Fibroblast of peridontal ligament (primary cell): ENCODE results near the gene ANTXR2.

Experiments used
- DNase-seq: peaks from one replicate; pipeline ENCODE4 v3.0.0-alpha.2; 2010; ENCODE audit errors: extremely low read depth

ANTXR2 gene

GRCh38 chr4:80069837-80070731 is 2.9 kb downstream of the ANTXR2 start:
- DNase-seq = peak; percentile 40

GRCh38 chr4:80069108-80069836 is 3.8 kb downstream of the ANTXR2 start:
- peak; percentile 31 for DNase-seq

GRCh38 chr4:80065601-80066000 is 7.4 kb downstream of the ANTXR2 start:
- DNase-seq = no peak

GRCh38 chr4:80062527-80062926 is 10.5 kb downstream of the ANTXR2 start:
- no peak for DNase-seq

GRCh38 chr4:80060804-80061203 is 12.2 kb downstream of the ANTXR2 start:
- DNase-seq = no peak

- DNase-seq = peak; percentile 32
These were observed 14.3 kb downstream of the ANTXR2 start for GRCh38 chr4:80058740-80059139.

- DNase-seq = no peak
These were observed 18.7 kb downstream of the ANTXR2 start for GRCh38 chr4:80054375-80054774.

GRCh38 chr4:80053140-80053910 is 19.7 kb downstream of the ANTXR2 start:
- DNase-seq = peak; percentile 71

- no peak for DNase-seq
These were observed 23.1 kb downstream of the ANTXR2 start for GRCh38 chr4:80049813-80050534.

GRCh38 chr4:80049402-80049801 is 23.6 kb downstream of the ANTXR2 start:
- DNase-seq = no peak

GRCh38 chr4:80045786-80046185 is 27.2 kb downstream of the ANTXR2 start:
- DNase-seq = peak; percentile 87

- no peak for DNase-seq
These were observed 29.5 kb downstream of the ANTXR2 start for GRCh38 chr4:80043541-80043940.

GRCh38 chr4:80042821-80043220 is 30.2 kb downstream of the ANTXR2 start:
- DNase-seq = no peak

- DNase-seq = no peak
These were observed 35.2 kb downstream of the ANTXR2 start for GRCh38 chr4:80037864-80038263.

- DNase-seq = peak; percentile 92
These were observed 35.9 kb downstream of the ANTXR2 start for GRCh38 chr4:80036949-80037685.

GRCh38 chr4:80036306-80036705 is 36.7 kb downstream of the ANTXR2 start:
- DNase-seq = no peak

- no peak for DNase-seq
These were observed 37.7 kb downstream of the ANTXR2 start for GRCh38 chr4:80035336-80035735.

GRCh38 chr4:80033581-80033980 is 39.4 kb downstream of the ANTXR2 start:
- no peak for DNase-seq

GRCh38 chr4:80029364-80029763 is 43.7 kb downstream of the ANTXR2 start:
- no peak for DNase-seq

GRCh38 chr4:80027611-80028010 is 45.4 kb downstream of the ANTXR2 start:
- DNase-seq = peak; percentile 30

- DNase-seq = no peak
These were observed 46.9 kb downstream of the ANTXR2 start for GRCh38 chr4:80026100-80026499.
